WTC11 (cell line): Measurements from ENCODE around the gene LRRC18. TPM values are rescaled to one million over a fixed set of nuclear protein-coding genes. Genes with fewer than 3 reads are reported as not detected.

ENCODE experiments used
- ATAC-seq: fragments of 200-7000 bp; cut with Tn5 transposase; 2 replicates; pipeline ENCODE4 v1.10.0; 2021; ENCODE audit warnings: mild to moderate bottlenecking, moderate library complexity
- CTCF ChIA-PET: fragments of 300-600 bp; sonication (Branson Sonifier 250); formaldehyde crosslinking; loops from one replicate; lab custom pipeline; 2021; ENCODE audit warnings: antibody characterized with exemption; lab: Charles Lee
- POLR2A ChIA-PET: fragments of 350-600 bp; sonication (Branson Sonifier 250); formaldehyde crosslinking; loops from one replicate; lab custom pipeline; 2021; ENCODE audit warnings: antibody characterized with exemption; lab: Charles Lee
- DNase-seq: peaks from one replicate; pipeline ENCODE4 v3.0.0; 2021; ENCODE audit warnings: low spot score
- H3K27ac Mint-ChIP-seq: 2 replicates; pipeline ENCODE4 v1.8.0; 2021; ENCODE audit warnings: mixed read lengths
- H3K27me3 Mint-ChIP-seq: 2 replicates; pipeline ENCODE4 v1.8.0; 2021; ENCODE audit warnings: low read depth, mild to moderate bottlenecking, moderate library complexity, mixed read lengths
- H3K36me3 Mint-ChIP-seq: 2 replicates; pipeline ENCODE4 v1.8.0; 2021; ENCODE audit warnings: mixed read lengths
- H3K4me1 Mint-ChIP-seq: 2 replicates; pipeline ENCODE4 v1.8.0; 2022; ENCODE audit warnings: mixed read lengths
- H3K4me3 Mint-ChIP-seq: 2 replicates; pipeline ENCODE4 v1.8.0; 2021; ENCODE audit warnings: mild to moderate bottlenecking, moderate library complexity, mixed read lengths
- H3K9me3 Mint-ChIP-seq: 2 replicates; pipeline ENCODE4 v1.8.0; 2021; ENCODE audit warnings: mixed read lengths
- ATF1 ChIP-seq: sonication (generic); formaldehyde crosslinking; IDR thresholded peaks from 2 replicates; pipeline ENCODE4 v1.8.1; 2023; ENCODE audit warnings: mild to moderate bottlenecking, moderate library complexity, missing genetic modification reagents
- ATF6 ChIP-seq: sonication (generic); formaldehyde crosslinking; IDR thresholded peaks from 2 replicates; pipeline ENCODE4 v1.8.1; 2023; ENCODE audit warnings: mild to moderate bottlenecking, missing genetic modification reagents
- CDX4 ChIP-seq: fragments of 250-450 bp; sonication (Bioruptor Pico); IDR thresholded peaks from 2 replicates; pipeline ENCODE4 v1.9.0; 2021; ENCODE audit warnings: moderate library complexity, mild to moderate bottlenecking, inconsistent platforms, borderline replicate concordance
- ELF4 ChIP-seq: sonication (generic); formaldehyde crosslinking; IDR thresholded peaks from 2 replicates; pipeline ENCODE4 v1.8.1; 2022; ENCODE audit warnings: low read depth, mild to moderate bottlenecking, moderate library complexity, missing genetic modification reagents
- ERG ChIP-seq: fragments of 250-450 bp; sonication (Bioruptor Pico); IDR thresholded peaks from 2 replicates; pipeline ENCODE4 v1.8.0; 2021; ENCODE audit warnings: mild to moderate bottlenecking
- FOXP1 ChIP-seq: sonication (generic); formaldehyde crosslinking; IDR thresholded peaks from 2 replicates; pipeline ENCODE4 v1.8.0; 2022; ENCODE audit warnings: missing genetic modification reagents, mild to moderate bottlenecking, moderate library complexity, borderline replicate concordance
- GABPB1 ChIP-seq: sonication (generic); formaldehyde crosslinking; IDR thresholded peaks from 2 replicates; pipeline ENCODE4 v1.8.1; 2023; ENCODE audit warnings: mild to moderate bottlenecking, missing genetic modification reagents
- GTF2I ChIP-seq: fragments of 250-450 bp; sonication (Bioruptor Pico); conservative IDR thresholded peaks from 2 replicates; pipeline ENCODE4 v1.4.0; 2021; ENCODE audit warnings: mild to moderate bottlenecking
- HMGXB4 ChIP-seq: sonication (generic); formaldehyde crosslinking; IDR thresholded peaks from 2 replicates; pipeline ENCODE4 v1.8.1; 2023; ENCODE audit warnings: mild to moderate bottlenecking, moderate library complexity, missing genetic modification reagents
- MAX ChIP-seq: sonication (generic); formaldehyde crosslinking; IDR thresholded peaks from 2 replicates; pipeline ENCODE4 v1.8.0; 2022; ENCODE audit warnings: mild to moderate bottlenecking, missing genetic modification reagents
- MLX ChIP-seq: sonication (generic); formaldehyde crosslinking; IDR thresholded peaks from 2 replicates; pipeline ENCODE4 v1.8.1; 2023; ENCODE audit warnings: mild to moderate bottlenecking, missing genetic modification reagents, moderate library complexity
- NR1H2 ChIP-seq: sonication (generic); formaldehyde crosslinking; IDR thresholded peaks from 2 replicates; pipeline ENCODE4 v1.9.0; 2021; ENCODE audit warnings: mild to moderate bottlenecking, moderate library complexity, missing genetic modification reagents
- SMAD3 ChIP-seq: sonication (generic); formaldehyde crosslinking; IDR thresholded peaks from 2 replicates; pipeline ENCODE4 v1.8.0; 2022; ENCODE audit warnings: missing genetic modification reagents, mild to moderate bottlenecking, borderline replicate concordance
- STAT6 ChIP-seq: sonication (generic); formaldehyde crosslinking; conservative IDR thresholded peaks from 2 replicates; pipeline ENCODE4 v1.8.1; 2023; ENCODE audit warnings: mild to moderate bottlenecking, low read depth, missing genetic modification reagents, moderate library complexity
- ZBTB21 ChIP-seq: sonication (generic); formaldehyde crosslinking; IDR thresholded peaks from 2 replicates; pipeline ENCODE4 v1.8.1; 2023; ENCODE audit warnings: mild to moderate bottlenecking, missing genetic modification reagents, borderline replicate concordance
- ZNF138 ChIP-seq: sonication (generic); formaldehyde crosslinking; conservative IDR thresholded peaks from 2 replicates; pipeline ENCODE4 v1.8.1; 2022; ENCODE audit warnings: mild to moderate bottlenecking, moderate library complexity, missing genetic modification reagents
- ZNF219 ChIP-seq: sonication (generic); formaldehyde crosslinking; IDR thresholded peaks from 2 replicates; pipeline ENCODE4 v1.8.0; 2023; ENCODE audit warnings: missing genetic modification reagents, mild to moderate bottlenecking, borderline replicate concordance
- ZNF232 ChIP-seq: sonication (generic); formaldehyde crosslinking; IDR thresholded peaks from 2 replicates; pipeline ENCODE4 v1.8.0; 2022; ENCODE audit warnings: mild to moderate bottlenecking, missing genetic modification reagents
- ZNF263 ChIP-seq: sonication (generic); formaldehyde crosslinking; IDR thresholded peaks from 2 replicates; pipeline ENCODE4 v1.8.1; 2022; ENCODE audit warnings: low read depth, mild to moderate bottlenecking, moderate library complexity, missing genetic modification reagents
- ZNF532 ChIP-seq: fragments of 250-450 bp; sonication (Bioruptor Pico); IDR thresholded peaks from 2 replicates; pipeline ENCODE4 v1.9.0; 2021; ENCODE audit warnings: mild to moderate bottlenecking, borderline replicate concordance
- total RNA-seq: library from RNA; stranded (reverse); gene quantifications from 3 replicates; pipeline ENCODE4 v1.2.3, GENCODE V29; 2021

LRRC18 gene
- total RNA-seq, 1 experiment from 2014 or later: not detected

- H3K36me3 Mint-ChIP-seq: no peaks in the 10 kb centered on the region
- H3K4me3 Mint-ChIP-seq: no peak overlapping the region
- CTCF ChIA-PET: interaction anchor here (1.0 to 1.4 kb wide), 2 partner anchors 206 to 288 kb away, joined by 3 read pairs; no protein-coding TSS in a partner anchor
- peaks cover 12% of the 10 kb centered on the region for H3K4me1 Mint-ChIP-seq
- POLR2A ChIA-PET: no interaction called here
- H3K9me3 Mint-ChIP-seq: no peaks in the 10 kb centered on the region
- DNase-seq: no peak
- H3K27ac Mint-ChIP-seq: no peak overlapping the region
- no peak for ATAC-seq
- TF ChIP-seq ZNF263 (CRISPR knock-in tag) (no peak), ZBTB21 (CRISPR knock-in tag) (no peak), ELF4 (CRISPR knock-in tag) (no peak), SMAD3 (CRISPR knock-in tag) (no peak), HMGXB4 (CRISPR knock-in tag) (no peak), CDX4 (no peak), ZNF232 (CRISPR knock-in tag) (no peak), ZNF219 (no peak), GTF2I (CRISPR knock-in tag) (no peak), ATF6 (CRISPR knock-in tag) (no peak), ATF1 (CRISPR knock-in tag) (no peak), ZNF138 (CRISPR knock-in tag) (no peak), FOXP1 (CRISPR knock-in tag) (no peak), NR1H2 (CRISPR knock-in tag) (no peak)
- TF ChIP-seq, all 79 proteins: peak for 0
- H3K27me3 Mint-ChIP-seq: no peaks in the 10 kb centered on the region
Observed at GRCh38 chr10:48946332-48946731, 6.7 kb upstream of the LRRC18 start.

- H3K4me3 Mint-ChIP-seq: no peak overlapping the region
- no peaks in the 10 kb centered on the region for H3K36me3 Mint-ChIP-seq
- H3K27ac Mint-ChIP-seq: no peak overlapping the region
- POLR2A ChIA-PET: no interaction called here
- no peaks in the 10 kb centered on the region for H3K9me3 Mint-ChIP-seq
- no peaks in the 10 kb centered on the region for H3K27me3 Mint-ChIP-seq
- CTCF ChIA-PET: interaction anchor here (1.0 to 1.4 kb wide), 2 partner anchors 205 to 287 kb away, joined by 3 read pairs; no protein-coding TSS in a partner anchor
- DNase-seq (no peak), ATAC-seq (no peak)
- peaks cover 12% of the 10 kb centered on the region for H3K4me1 Mint-ChIP-seq
- TF ChIP-seq ERG (no peak), ZNF138 (CRISPR knock-in tag) (no peak), SMAD3 (CRISPR knock-in tag) (no peak), STAT6 (CRISPR knock-in tag) (no peak), MAX (CRISPR knock-in tag) (no peak), MLX (CRISPR knock-in tag) (no peak), ZNF532 (CRISPR knock-in tag) (no peak), GABPB1 (CRISPR knock-in tag) (no peak)
Observed at GRCh38 chr10:48945441-48946130, 5.9 kb upstream of the LRRC18 start.
